AG09319 (cell line): ENCODE data around the gene MEIS1.

ENCODE experiments used
- DNase-seq: peaks from one replicate; pipeline ENCODE4 v3.0.0-alpha.2; 2010; ENCODE audit warnings: low read depth; ENCODE audit errors: extremely low read depth
- CTCF ChIP-seq: IDR thresholded peaks from 2 replicates; pipeline ENCODE4 v1.5.1; 2011; ENCODE audit warnings: low read depth, mild to moderate bottlenecking, inconsistent platforms, low read length, moderate library complexity

MEIS1 gene

DNA sequence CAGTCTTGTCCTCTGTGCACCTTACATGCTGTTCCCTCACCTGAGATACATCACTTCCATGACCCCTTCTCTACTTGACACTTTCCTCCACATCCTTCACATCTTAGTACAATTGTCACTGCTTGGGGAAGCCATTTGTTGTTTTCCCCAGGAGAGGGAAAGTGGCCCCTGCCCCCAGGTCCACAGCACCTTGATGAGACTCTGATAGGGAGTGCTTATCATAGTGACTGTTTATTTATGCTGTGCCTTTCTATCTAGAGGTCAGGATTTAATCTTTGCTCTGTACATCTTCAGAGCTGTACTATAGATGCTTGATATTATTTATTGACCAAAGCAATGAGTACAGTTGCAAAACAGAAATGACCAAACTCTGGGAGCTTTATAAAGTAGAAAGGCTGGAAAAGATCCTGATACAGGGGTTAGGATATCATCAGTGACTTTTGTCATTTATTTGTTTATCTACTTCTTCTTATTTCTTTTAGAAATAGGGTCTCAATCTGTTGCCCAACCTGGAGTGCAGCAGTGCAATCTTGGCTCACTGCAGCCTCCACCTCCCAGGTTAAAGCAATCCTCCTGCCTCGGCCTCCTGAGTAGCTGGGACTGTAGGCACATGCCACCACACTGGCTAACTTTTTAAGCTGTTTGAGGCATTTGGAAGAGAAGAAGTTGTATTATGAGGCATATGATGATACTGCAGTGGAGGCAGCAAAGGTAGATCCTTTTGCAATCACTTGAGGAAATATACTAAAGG lies 94.2 kb downstream of the MEIS1 start:
- no peak for TF ChIP-seq CTCF
- no peak for DNase-seq

DNA sequence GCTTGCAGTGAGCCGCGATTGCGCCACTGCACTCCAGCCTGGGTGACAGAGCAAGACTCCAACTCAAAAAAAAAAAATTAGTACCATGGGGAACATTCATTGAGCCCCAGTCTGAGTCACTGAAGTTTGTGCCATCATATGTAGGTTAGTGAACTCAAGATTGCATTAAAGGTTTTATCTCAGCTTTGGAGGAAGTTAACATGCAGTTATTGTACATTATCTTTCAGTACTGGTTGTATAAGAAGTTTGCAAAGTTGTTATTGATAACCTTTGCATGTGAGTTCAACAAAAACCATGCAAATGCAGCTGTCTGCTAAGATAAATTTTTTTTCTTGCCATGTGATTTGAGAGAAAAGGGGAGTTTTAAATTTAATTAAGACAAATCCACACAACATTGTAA lies 95.7 kb downstream of the MEIS1 start:
- no peak for TF ChIP-seq CTCF
- no peak for DNase-seq

DNA sequence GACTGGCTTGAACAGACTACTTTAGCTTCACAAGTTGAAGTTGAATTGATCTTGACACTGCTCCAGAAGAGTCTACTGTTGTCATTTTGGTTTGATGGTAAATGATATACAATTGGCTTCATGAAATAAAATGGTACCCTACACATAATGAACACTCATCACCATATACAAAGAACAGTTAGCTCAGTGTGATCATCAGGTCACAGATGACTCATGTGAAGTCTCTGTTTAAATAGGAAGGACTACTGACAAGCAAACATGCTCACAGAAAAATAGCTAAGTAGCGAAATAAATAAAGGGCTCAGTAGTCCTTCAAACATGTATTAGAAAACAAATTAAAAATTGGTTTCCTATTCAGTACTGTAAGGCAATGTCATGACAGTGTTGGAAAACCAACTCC lies 96.2 kb downstream of the MEIS1 start:
- DNase-seq: no peak
- no peak for TF ChIP-seq CTCF

DNA sequence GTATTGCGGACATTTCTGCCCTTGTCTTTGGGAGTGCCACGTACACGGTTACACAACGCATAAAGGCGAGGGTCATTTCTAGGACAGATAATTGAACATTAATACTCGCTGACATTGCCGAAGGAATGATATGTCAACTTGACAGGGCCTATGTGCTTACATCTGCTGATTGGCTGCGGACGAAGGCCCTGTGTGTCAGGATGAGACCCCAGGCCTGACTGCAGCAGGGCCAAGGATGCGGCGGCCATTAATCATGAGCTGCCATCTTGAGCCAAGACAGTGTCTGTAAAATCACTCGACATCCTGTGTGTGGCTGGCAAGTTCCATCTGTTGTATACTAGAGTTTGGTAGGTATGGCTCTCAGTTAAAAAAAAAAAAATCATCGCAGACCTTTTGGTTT lies 96.6 kb downstream of the MEIS1 start:
- TF ChIP-seq CTCF: no peak

DNA sequence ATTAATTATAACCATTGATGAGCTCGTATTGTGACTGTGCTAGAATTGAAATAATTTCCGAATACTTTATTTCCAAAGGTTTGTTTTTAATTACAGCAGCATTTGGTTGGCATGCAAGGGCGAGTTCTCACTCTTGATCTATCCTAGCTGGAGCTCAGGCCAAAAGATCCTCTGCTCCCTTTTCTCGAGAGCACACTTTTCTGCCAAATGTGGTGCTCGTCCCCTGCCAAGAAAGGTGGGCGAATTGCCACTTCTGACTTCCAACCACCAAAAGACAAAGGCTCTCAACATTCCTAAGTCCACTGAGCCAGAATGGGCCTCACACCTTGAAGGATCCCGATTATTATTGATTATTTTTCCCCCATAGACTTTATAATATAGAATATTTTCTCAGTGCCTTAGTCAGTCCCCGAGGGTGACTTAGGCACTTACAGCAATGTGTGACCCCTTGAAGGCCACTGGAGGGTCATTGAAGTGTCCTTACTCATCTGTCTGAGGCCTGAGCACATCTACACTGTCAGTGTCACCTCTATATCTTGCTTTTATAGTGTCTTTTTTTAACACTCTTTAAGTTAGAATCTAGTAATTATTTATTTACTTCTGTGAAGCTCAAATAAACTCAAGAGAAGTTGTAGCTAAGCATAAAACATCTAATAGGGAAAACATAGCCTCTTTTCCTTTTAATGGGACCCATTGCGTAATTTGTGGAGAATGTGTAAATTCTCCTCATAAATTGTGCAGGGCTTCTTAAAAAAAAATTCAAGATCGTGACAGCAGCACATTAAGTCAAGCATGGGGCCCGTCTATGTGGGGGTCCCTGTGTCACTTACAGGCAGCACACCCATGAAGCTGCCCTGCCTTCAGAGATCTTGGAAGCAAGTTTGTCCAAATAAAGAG lies 98.3 kb downstream of the MEIS1 start:
- no peak for TF ChIP-seq CTCF
- DNase-seq: no peak

More for the DNA sequence above, 96.6 kb downstream of the MEIS1 start:
- DNase-seq: no peak

GRCh38 chr2:66534461-66534860 lies 99.5 kb downstream of the MEIS1 start:
- no peak for DNase-seq
- TF ChIP-seq CTCF: no peak
